Small intestine (tissue), 7 donors: ENCODE results near the gene TIMM23. TPM values are rescaled to one million over a fixed set of nuclear protein-coding genes. Genes with fewer than 3 reads are reported as not detected.
"Not testable (repeated sequence)": the region's sequence is repeated elsewhere in the genome, so short reads cannot be mapped to it uniquely, and the experiment has no call there.

Experiments used
- DNase-seq, 2 donors: peaks; one replicate each; pipeline versions ENCODE4 v3.0.0 to v3.0.0-alpha.2; 2013
- FAIRE-seq: peaks from 2 replicates; lab custom pipeline; 2012; peaks lifted over from hg19 to GRCh38; lab: Jason Lieb, UNC
- H3K27ac ChIP-seq, 3 donors: one replicate each; pipeline ENCODE4 v1.5.1; 2013; ENCODE audit warnings: low read length in 2 of 3, mild to moderate bottlenecking in 2 of 3, control low read depth in 1 of 3, inconsistent platforms in 1 of 3, low read depth in 1 of 3, moderate library complexity in 1 of 3
- H3K27me3 ChIP-seq, 3 donors: one replicate each; pipeline ENCODE4 v1.6.1; 2013; ENCODE audit warnings: low read length in 3 of 3, inconsistent platforms in 1 of 3; ENCODE audit not compliant: control insufficient read depth in 3 of 3, insufficient read depth in 3 of 3
- H3K36me3 ChIP-seq, 3 donors: one replicate each; pipeline ENCODE4 v1.6.1; 2013; ENCODE audit warnings: low read length in 3 of 3, inconsistent platforms in 1 of 3, low read depth in 1 of 3, mild to moderate bottlenecking in 1 of 3, moderate library complexity in 1 of 3; ENCODE audit not compliant: control insufficient read depth in 3 of 3, insufficient read depth in 2 of 3
- H3K4me1 ChIP-seq, 3 donors: one replicate each; pipeline ENCODE4 v1.6.1; 2013; ENCODE audit warnings: low read length in 2 of 3, inconsistent platforms in 1 of 3, low read depth in 1 of 3, mild to moderate bottlenecking in 1 of 3, moderate library complexity in 1 of 3; ENCODE audit not compliant: control insufficient read depth in 3 of 3, insufficient read depth in 2 of 3
- H3K4me3 ChIP-seq, 3 donors: one replicate each; pipeline ENCODE4 v1.5.1; 2013; ENCODE audit warnings: low read length in 3 of 3, control low read depth in 1 of 3, inconsistent platforms in 1 of 3, low read depth in 1 of 3, mild to moderate bottlenecking in 1 of 3, moderate library complexity in 1 of 3
- H3K9me3 ChIP-seq, 2 donors: one replicate each; pipeline ENCODE4 v1.6.1; 2013; ENCODE audit warnings: low read depth in 1 of 2, low read length in 1 of 2; ENCODE audit not compliant: control insufficient read depth in 2 of 2, insufficient read depth in 1 of 2
- WGBS, 3 donors: extraction: QIAGEN DNeasy Blood & Tissue Kit; methylation state at CpG; one replicate each; pipeline ENCODE4 v1.1.7; 2013; 5-methylcytosine and 5-hydroxymethylcytosine counted together
- polyA plus RNA-seq, 4 donors: library from polyadenylated mRNA; stranded (reverse) in 3 of 4; unstranded in 1 of 4; fragments of 200-250 nt in 3 of 4; fragments of 120-200 nt in 1 of 4; gene quantifications; one replicate each; pipeline versions ENCODE4 v1.2.1 to v1.2.3, GENCODE V29; 2013
- donor health status: healthy with polysubstance abuse.
- donor health status: control.
- donor health status: control.
- donor health status: Bipolar disorder and iron deficiency.
- donor health status: healthy.

Gene TIMM23
- polyA plus RNA-seq, 4 donors: 43.1 to 91.0 (median 75.6) TPM

GRCh38 chr10:45947363-45947762, 24.9 kb upstream of the TIMM23 start:
- not testable (repeated sequence) for H3K4me1 ChIP-seq, H3K4me3 ChIP-seq, H3K27ac ChIP-seq, DNase-seq, H3K9me3 ChIP-seq, H3K27me3 ChIP-seq, FAIRE-seq, H3K36me3 ChIP-seq
- 93 to 97% (median 94%) methylated on average over 1 of the region's 1 CpG for WGBS, 3 donors

GRCh38 chr10:45948801-45949200, 23.5 kb upstream of the TIMM23 start:
- not testable (repeated sequence) for DNase-seq, H3K36me3 ChIP-seq, H3K9me3 ChIP-seq, FAIRE-seq, H3K4me3 ChIP-seq, H3K4me1 ChIP-seq, H3K27me3 ChIP-seq, H3K27ac ChIP-seq

GRCh38 chr10:45954367-45954766, 17.9 kb upstream of the TIMM23 start:
- DNase-seq, H3K27ac ChIP-seq, FAIRE-seq, H3K36me3 ChIP-seq, H3K9me3 ChIP-seq, H3K27me3 ChIP-seq, H3K4me3 ChIP-seq, H3K4me1 ChIP-seq: not testable (repeated sequence)
- WGBS, 3 donors: 31 to 59% (median 51%) methylated on average over 4 of the region's 4 CpGs

- peak in 1 of 2 donors; percentile 25 for DNase-seq
- not testable (repeated sequence) for H3K27me3 ChIP-seq, H3K36me3 ChIP-seq, H3K4me1 ChIP-seq, H3K9me3 ChIP-seq, FAIRE-seq, H3K4me3 ChIP-seq, H3K27ac ChIP-seq
- WGBS, 3 donors: 35 to 60% (median 57%) methylated on average over 3 to 5 of the region's 6 CpGs
Measured at GRCh38 chr10:45956634-45957033, 15.7 kb upstream of the TIMM23 start.

- 94 to 99% (median 97%) methylated on average over 6 of the region's 6 CpGs for WGBS, 3 donors
Measured at GRCh38 chr10:45957928-45958327, 14.4 kb upstream of the TIMM23 start.

GRCh38 chr10:45962686-45963452, 9.4 kb upstream of the TIMM23 start:
- DNase-seq, H3K4me3 ChIP-seq, H3K27ac ChIP-seq, H3K9me3 ChIP-seq, FAIRE-seq, H3K27me3 ChIP-seq, H3K36me3 ChIP-seq, H3K4me1 ChIP-seq: not testable (repeated sequence)
- 89 to 97% (median 92%) methylated on average over 6 of the region's 6 CpGs for WGBS, 3 donors

More at GRCh38 chr10:45957928-45958327, 14.4 kb upstream of the TIMM23 start:
- H3K36me3 ChIP-seq, H3K4me1 ChIP-seq, DNase-seq, H3K27me3 ChIP-seq, FAIRE-seq, H3K4me3 ChIP-seq, H3K27ac ChIP-seq, H3K9me3 ChIP-seq: not testable (repeated sequence)

- H3K4me3 ChIP-seq: peak overlapping the region in 2 of 3 donors; percentile 73 to 74
- not testable (repeated sequence) for H3K36me3 ChIP-seq, H3K27me3 ChIP-seq, H3K9me3 ChIP-seq, H3K4me1 ChIP-seq, FAIRE-seq
- H3K27ac ChIP-seq: peak overlapping the region in 2 of 3 donors; percentile 22 to 48
- peak in 1 of 2 donors; percentile 9 for DNase-seq
- 13 to 39% (median 26%) methylated on average over 14 of the region's 14 CpGs for WGBS, 3 donors
Measured at GRCh38 chr10:45971019-45971418, 1.3 kb upstream of the TIMM23 start.

- Histone ChIP-seq H3K4me3 (peak overlapping the region; percentile 57 to 74 (median 73)), H3K27ac (peak overlapping the region; percentile 24 to 80 (median 51))
- not testable (repeated sequence) for H3K36me3 ChIP-seq, H3K27me3 ChIP-seq, H3K4me1 ChIP-seq, FAIRE-seq, H3K9me3 ChIP-seq
- WGBS, 3 donors: 0 to 1% (median 0%) methylated on average over 16 to 23 of the region's 25 CpGs
- DNase-seq: peak; percentile 13 to 27
Measured at GRCh38 chr10:45971742-45972105, 565 bp upstream of the TIMM23 start.

GRCh38 chr10:45972813-45973169, 502 bp downstream of the TIMM23 start:
- Histone ChIP-seq H3K4me3 (peak overlapping the region; percentile 57 to 74 (median 73)), H3K27ac (peak overlapping the region; percentile 16 to 80 (median 32))
- peak in 1 of 2 donors; percentile 20 for DNase-seq
- H3K27me3 ChIP-seq, FAIRE-seq, H3K36me3 ChIP-seq, H3K9me3 ChIP-seq, H3K4me1 ChIP-seq: not testable (repeated sequence)
- WGBS, 3 donors: 0% methylated on average over 9 to 10 of the region's 10 CpGs
